ENCODE results near the gene WDFY2. TPM values are rescaled to one million over a fixed set of nuclear protein-coding genes. Genes with fewer than 3 reads are reported as not detected.

Gene WDFY2
- total and polyA plus RNA-seq, 4 donors: 2.5 to 24.4 (median 11.2) TPM

DNA sequence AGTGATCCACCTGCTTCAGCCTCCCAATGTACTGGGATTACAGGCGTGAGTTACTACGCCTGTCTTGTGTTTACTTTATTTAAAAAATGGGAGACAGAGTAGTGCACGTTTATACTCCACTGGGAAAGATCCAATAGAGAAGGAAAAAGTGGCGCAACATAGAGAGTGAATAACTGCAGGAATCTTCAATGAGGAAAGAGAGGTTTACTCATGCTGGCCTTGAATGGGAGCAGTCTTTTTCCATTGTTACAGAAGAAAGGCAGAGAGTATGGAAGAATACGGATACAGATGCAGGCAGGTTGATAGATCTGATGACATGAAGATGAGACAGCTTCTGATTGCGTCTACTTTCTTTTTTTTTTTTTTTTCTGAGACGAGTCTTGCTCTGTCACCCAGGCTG, 4.6 kb upstream of the WDFY2 start:
- H3K27me3 ChIP-seq (ENCODE audit: control insufficient read depth in 1 of 2, insufficient read depth in 2 of 2, low read length in 1 of 2): no peaks in the 10 kb centered on the region
- H3K36me3 ChIP-seq (ENCODE audit: control insufficient read depth in 1 of 2, insufficient read depth in 2 of 2, low read length in 1 of 2): no peaks in the 10 kb centered on the region
- DNase-seq: no peak
- no peak overlapping the region for H3K27ac ChIP-seq (ENCODE audit: low read depth in 1 of 2, low read length in 2 of 2)
- no peak overlapping the region for H3K4me3 ChIP-seq (ENCODE audit: low read length in 2 of 2)
- H3K4me1 ChIP-seq (ENCODE audit: control insufficient read depth in 1 of 2, insufficient read depth in 2 of 2, low read length in 2 of 2): no peaks in the 10 kb centered on the region
- no peak for ATAC-seq (ENCODE audit: low FRiP score)
- intact Hi-C loops (cut with DNase I): loop anchor here (5.0 to 10.0 kb wide), 3 partner anchors 65 to 143 kb away; no protein-coding TSS in a partner anchor
- no peaks in the 10 kb centered on the region for H3K9me3 ChIP-seq (ENCODE audit: control insufficient read depth, low read length)
- WGBS, 2 donors: 85 to 90% methylated on average over 7 of the region's 7 CpGs

DNA sequence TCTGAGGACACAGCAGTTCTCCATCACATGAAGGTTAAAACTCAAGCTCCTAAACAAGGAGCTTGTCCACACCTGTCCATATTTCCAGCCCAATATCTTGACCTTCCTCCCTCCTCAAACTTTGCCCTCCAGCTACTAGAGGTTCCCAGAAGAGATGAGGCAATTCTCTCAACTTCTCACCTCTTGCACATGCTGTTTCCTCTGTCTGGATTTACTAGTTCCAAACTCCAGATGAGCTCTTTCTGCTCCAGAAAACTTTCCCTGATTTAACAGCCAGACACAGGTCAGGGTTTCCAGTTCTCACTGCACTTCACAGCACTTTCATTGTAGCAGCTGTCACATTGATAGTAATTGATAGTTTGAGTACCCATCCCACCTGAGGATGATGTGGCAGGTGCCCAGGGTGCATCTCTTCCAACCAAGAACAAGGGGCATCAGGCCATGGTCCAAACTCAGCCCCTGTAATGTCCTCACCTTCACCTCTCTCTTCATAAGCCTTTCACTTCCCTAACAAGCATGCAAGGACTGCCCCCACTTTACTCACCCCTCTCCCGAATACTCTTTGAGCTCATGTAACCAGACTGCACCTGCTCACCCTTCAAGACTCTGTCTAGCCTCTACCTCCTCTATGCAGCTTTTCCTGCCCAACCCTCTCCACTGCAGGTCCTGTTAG, 3.0 kb upstream of the WDFY2 start:
- Histone ChIP-seq H3K27ac (ENCODE audit: low read depth in 1 of 2, low read length in 2 of 2) (no peak overlapping the region), H3K4me3 (ENCODE audit: low read length in 2 of 2) (no peak overlapping the region), H3K9me3 (ENCODE audit: control insufficient read depth, low read length) (no peaks in the 10 kb centered on the region), H3K27me3 (ENCODE audit: control insufficient read depth in 1 of 2, insufficient read depth in 2 of 2, low read length in 1 of 2) (no peaks in the 10 kb centered on the region), H3K36me3 (ENCODE audit: control insufficient read depth in 1 of 2, insufficient read depth in 2 of 2, low read length in 1 of 2) (no peaks in the 10 kb centered on the region), H3K4me1 (ENCODE audit: control insufficient read depth in 1 of 2, insufficient read depth in 2 of 2, low read length in 2 of 2) (no peaks in the 10 kb centered on the region)
- ATAC-seq (ENCODE audit: low FRiP score) (no peak), DNase-seq (no peak)
- 80 to 94% methylated on average over 1 of the region's 1 CpG for WGBS, 2 donors
- intact Hi-C loops (cut with DNase I): loop anchor here (5.0 to 10.0 kb wide), 3 partner anchors 64 to 141 kb away; no protein-coding TSS in a partner anchor

DNA sequence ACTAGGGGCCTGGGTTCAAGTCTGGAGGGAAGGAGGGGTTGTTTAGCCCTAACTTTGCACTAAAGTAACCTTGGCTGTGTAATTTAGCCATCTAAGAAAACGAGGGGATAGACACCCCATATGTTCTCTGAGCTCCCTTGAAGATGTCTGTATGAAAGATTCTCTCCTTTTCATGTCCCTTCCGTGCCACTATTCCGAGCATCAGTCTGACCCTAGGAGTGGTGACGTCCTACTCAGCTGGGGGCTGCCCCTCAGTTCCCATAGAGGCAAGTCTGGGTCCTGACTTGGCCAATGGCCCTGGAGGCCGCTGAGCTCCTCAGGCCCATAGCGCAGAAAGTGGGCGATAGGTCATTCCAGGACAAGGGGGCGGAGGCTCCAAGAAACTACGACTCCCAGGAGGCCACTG, 790 bp upstream of the WDFY2 start:
- peaks cover 0 to 2% of the 10 kb centered on the region in 2 donors for H3K4me1 ChIP-seq (ENCODE audit: control insufficient read depth in 1 of 2, insufficient read depth in 2 of 2, low read length in 2 of 2)
- no peaks in the 10 kb centered on the region for H3K9me3 ChIP-seq (ENCODE audit: control insufficient read depth, low read length)
- H3K4me3 ChIP-seq (ENCODE audit: low read length in 2 of 2): no peak overlapping the region
- intact Hi-C loops (cut with DNase I): loop anchor here (1.0 to 10.0 kb wide), 4 partner anchors 61 to 139 kb away; partner anchors contain the start of gene INTS6 (in 1 of the 2)
- no peaks in the 10 kb centered on the region for H3K36me3 ChIP-seq (ENCODE audit: control insufficient read depth in 1 of 2, insufficient read depth in 2 of 2, low read length in 1 of 2)
- ATAC-seq (ENCODE audit: low FRiP score) (no peak), DNase-seq (no peak)
- H3K27ac ChIP-seq (ENCODE audit: low read depth in 1 of 2, low read length in 2 of 2): peak overlapping the region; percentile 49 to 76
- H3K27me3 ChIP-seq (ENCODE audit: control insufficient read depth in 1 of 2, insufficient read depth in 2 of 2, low read length in 1 of 2): no peaks in the 10 kb centered on the region
- WGBS, 2 donors: 27 to 28% methylated on average over 9 of the region's 9 CpGs

DNA sequence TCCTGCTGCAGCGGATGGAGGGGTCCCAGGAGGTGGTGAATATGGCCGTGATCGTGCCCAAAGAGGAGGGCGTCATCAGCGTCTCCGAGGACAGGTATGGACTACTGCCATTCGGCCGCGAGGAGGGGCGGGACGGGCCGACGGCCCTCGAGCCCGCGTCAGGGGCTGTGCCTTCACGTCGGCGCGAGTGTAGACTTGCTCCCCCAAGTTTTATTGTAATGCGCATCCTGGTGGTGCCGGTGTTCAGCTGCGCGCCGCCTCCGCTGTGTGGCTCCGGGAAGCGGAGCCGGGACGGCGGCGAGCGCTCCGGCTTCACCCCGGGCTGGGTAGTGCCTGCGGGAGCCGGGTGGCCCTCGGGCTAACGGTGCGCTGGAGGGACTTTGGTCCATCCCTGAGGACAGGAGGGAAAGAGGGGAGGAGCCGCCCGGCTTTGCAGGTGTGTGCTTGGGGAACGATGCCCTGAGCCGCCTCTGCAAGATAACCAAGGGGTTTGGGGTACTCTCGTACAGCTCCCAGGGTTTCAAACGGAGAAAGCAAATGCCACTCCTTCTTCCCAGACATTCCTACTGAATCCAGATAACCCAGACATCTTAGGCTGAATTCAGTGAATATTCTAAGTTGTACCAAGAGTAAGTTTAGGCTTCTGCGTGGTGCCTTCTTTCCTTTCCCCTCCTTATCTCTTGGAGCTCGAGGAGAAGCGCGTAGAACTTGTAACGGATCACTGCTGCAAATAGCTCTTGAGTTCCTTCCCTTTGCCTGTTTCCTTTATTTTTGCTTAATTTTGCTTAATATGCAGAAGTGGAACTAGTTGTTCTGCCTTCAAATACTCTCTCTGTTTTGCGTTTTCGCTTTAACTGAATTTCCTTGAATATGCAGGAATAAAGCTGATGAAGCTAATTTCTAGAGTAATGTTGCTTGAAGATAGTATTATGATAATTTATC, 740 bp downstream of the WDFY2 start:
- ATAC-seq (ENCODE audit: low FRiP score): peak; percentile 57
- Histone ChIP-seq H3K27me3 (ENCODE audit: control insufficient read depth in 1 of 2, insufficient read depth in 2 of 2, low read length in 1 of 2) (no peaks in the 10 kb centered on the region), H3K27ac (ENCODE audit: low read depth in 1 of 2, low read length in 2 of 2) (peak overlapping the region in 1 of 2 donors; percentile 55), H3K36me3 (ENCODE audit: control insufficient read depth in 1 of 2, insufficient read depth in 2 of 2, low read length in 1 of 2) (no peaks in the 10 kb centered on the region), H3K4me3 (ENCODE audit: low read length in 2 of 2) (peak overlapping the region; percentile 38 to 95), H3K9me3 (ENCODE audit: control insufficient read depth, low read length) (no peaks in the 10 kb centered on the region), H3K4me1 (ENCODE audit: control insufficient read depth in 1 of 2, insufficient read depth in 2 of 2, low read length in 2 of 2) (peaks cover 3 to 5% of the 10 kb centered on the region in 2 donors)
- DNase-seq: peak; percentile 76 to 85
- 0 to 1% methylated on average over 52 to 53 of the region's 53 CpGs for WGBS, 2 donors
- intact Hi-C loops (cut with DNase I): loop anchor here (2.0 to 10.0 kb wide), 6 partner anchors 60 to 218 kb away; partner anchors contain the start of gene DHRS12 (in 1 of the 2)

DNA sequence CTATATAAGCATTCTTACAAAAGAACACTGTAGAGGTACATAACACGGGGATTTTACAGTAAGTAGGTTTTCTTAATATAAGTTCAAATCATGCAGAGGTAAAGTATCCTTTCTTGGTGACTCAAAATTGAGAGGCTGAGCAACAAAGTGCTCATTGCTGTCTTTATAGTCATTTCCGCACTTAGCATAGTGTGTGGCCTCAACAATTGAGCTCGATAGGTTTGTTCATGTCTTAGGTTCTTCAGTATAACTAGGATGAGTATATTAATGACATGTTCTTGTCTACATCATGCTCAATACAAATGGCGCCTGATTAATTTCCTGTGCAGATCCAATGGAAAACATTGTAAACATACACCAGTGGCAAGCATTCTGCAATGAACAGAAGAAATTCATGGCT, 1.4 kb downstream of the WDFY2 start:
- Histone ChIP-seq H3K4me1 (ENCODE audit: control insufficient read depth in 1 of 2, insufficient read depth in 2 of 2, low read length in 2 of 2) (peaks cover 3 to 5% of the 10 kb centered on the region in 2 donors), H3K27me3 (ENCODE audit: control insufficient read depth in 1 of 2, insufficient read depth in 2 of 2, low read length in 1 of 2) (no peaks in the 10 kb centered on the region), H3K9me3 (ENCODE audit: control insufficient read depth, low read length) (no peaks in the 10 kb centered on the region), H3K27ac (ENCODE audit: low read depth in 1 of 2, low read length in 2 of 2) (no peak overlapping the region), H3K36me3 (ENCODE audit: control insufficient read depth in 1 of 2, insufficient read depth in 2 of 2, low read length in 1 of 2) (no peaks in the 10 kb centered on the region), H3K4me3 (ENCODE audit: low read length in 2 of 2) (peak overlapping the region; percentile 38 to 95)
- intact Hi-C loops (cut with DNase I): loop anchor here (2.0 to 10.0 kb wide), 4 partner anchors 59 to 217 kb away; partner anchors contain the start of gene DHRS12 (in 1 of the 2)
- no peak for ATAC-seq (ENCODE audit: low FRiP score)
- 16 to 28% methylated on average over 4 of the region's 4 CpGs for WGBS, 2 donors
- no peak for DNase-seq

DNA sequence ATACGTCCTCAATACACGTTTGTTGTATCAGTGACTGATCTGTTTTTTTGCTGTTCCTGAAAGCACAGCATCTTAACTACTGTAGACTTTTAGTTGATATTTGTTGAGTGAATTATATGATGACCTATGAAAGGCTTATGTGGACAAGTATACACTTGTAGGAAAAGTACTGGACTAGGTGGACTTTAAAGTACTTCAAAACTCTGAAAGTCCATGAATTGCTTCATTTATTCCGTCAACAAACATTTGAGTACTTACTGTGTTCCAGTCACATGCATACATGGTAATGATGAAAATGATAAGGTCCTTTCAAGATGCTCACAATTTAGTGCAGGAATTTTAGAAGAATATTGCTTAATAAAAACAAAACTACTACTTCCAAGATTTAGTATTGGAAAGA, 3.1 kb downstream of the WDFY2 start:
- intact Hi-C loops (cut with DNase I): loop anchor here (5.0 to 10.0 kb wide), 2 partner anchors 57 to 215 kb away; partner anchors contain the start of gene DHRS12 (in 1 of the 2)
- Histone ChIP-seq H3K27ac (ENCODE audit: low read depth in 1 of 2, low read length in 2 of 2) (no peak overlapping the region), H3K27me3 (ENCODE audit: control insufficient read depth in 1 of 2, insufficient read depth in 2 of 2, low read length in 1 of 2) (no peaks in the 10 kb centered on the region), H3K36me3 (ENCODE audit: control insufficient read depth in 1 of 2, insufficient read depth in 2 of 2, low read length in 1 of 2) (no peaks in the 10 kb centered on the region), H3K4me1 (ENCODE audit: control insufficient read depth in 1 of 2, insufficient read depth in 2 of 2, low read length in 2 of 2) (peaks cover 5 to 10% of the 10 kb centered on the region in 2 donors), H3K4me3 (ENCODE audit: low read length in 2 of 2) (no peak overlapping the region), H3K9me3 (ENCODE audit: control insufficient read depth, low read length) (no peaks in the 10 kb centered on the region)
- DNase-seq: no peak
- no peak for ATAC-seq (ENCODE audit: low FRiP score)
- 67 to 71% methylated on average over 3 of the region's 3 CpGs for WGBS, 2 donors

DNA sequence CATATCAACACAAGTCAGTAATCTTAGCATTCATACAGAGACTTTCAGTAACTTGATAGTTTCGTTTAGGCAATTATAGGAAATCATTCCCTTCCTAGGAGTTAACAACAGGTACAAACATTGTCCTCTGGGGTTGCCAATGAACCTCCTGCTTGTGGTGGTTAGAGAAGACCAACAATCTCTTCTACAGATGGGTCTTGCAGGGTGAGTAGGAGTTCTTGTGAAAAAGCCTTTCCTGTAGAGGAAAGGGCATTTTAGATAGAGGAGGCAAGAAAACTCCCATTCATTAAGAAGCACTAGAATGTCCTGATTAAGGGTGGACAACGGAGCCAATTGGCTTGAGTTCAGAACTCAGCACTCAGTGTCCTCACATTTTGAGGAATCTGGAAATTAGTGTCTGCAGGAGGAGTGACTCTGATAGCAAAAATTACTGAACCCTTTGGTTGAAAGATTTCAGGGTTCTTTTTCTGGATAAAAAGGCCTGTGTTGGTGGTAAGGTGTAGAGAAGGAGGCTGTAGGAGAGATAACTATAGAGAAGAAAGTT, 4.2 kb downstream of the WDFY2 start:
- H3K27ac ChIP-seq (ENCODE audit: low read depth in 1 of 2, low read length in 2 of 2): no peak overlapping the region
- no peak for DNase-seq
- peaks cover 5 to 10% of the 10 kb centered on the region in 2 donors for H3K4me1 ChIP-seq (ENCODE audit: control insufficient read depth in 1 of 2, insufficient read depth in 2 of 2, low read length in 2 of 2)
- H3K36me3 ChIP-seq (ENCODE audit: control insufficient read depth in 1 of 2, insufficient read depth in 2 of 2, low read length in 1 of 2): no peaks in the 10 kb centered on the region
- no peak overlapping the region for H3K4me3 ChIP-seq (ENCODE audit: low read length in 2 of 2)
- WGBS, 2 donors: 82 to 84% methylated on average over 2 of the region's 2 CpGs
- intact Hi-C loops (cut with DNase I): loop anchor here (5.0 to 10.0 kb wide), 2 partner anchors 56 to 214 kb away; partner anchors contain the start of gene DHRS12 (in 1 of the 2)
- H3K27me3 ChIP-seq (ENCODE audit: control insufficient read depth in 1 of 2, insufficient read depth in 2 of 2, low read length in 1 of 2): no peaks in the 10 kb centered on the region
- no peak for ATAC-seq (ENCODE audit: low FRiP score)
- H3K9me3 ChIP-seq (ENCODE audit: control insufficient read depth, low read length): no peaks in the 10 kb centered on the region

DNA sequence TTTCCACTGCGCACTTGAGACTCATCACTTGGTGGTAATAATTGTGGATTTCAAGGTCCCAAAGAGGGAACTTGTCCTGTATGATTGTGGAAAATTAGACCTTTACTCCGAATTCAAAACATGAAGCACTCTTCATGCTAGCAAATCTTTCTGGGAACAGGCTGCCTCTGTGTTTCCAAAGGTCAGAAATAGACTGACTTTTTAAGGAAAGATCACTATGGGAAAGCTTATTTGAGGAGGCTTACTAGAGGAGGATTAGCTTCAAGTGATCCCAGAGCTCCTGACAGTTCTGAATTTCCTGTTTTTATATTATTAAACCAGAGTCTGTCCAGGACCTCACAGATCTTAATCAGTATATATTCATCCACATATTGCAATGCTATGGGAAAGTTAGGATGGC, 5.5 kb downstream of the WDFY2 start:
- WGBS, 2 donors: 43% methylated on average over 2 of the region's 2 CpGs
- H3K36me3 ChIP-seq (ENCODE audit: control insufficient read depth in 1 of 2, insufficient read depth in 2 of 2, low read length in 1 of 2): no peaks in the 10 kb centered on the region
- H3K9me3 ChIP-seq (ENCODE audit: control insufficient read depth, low read length): no peaks in the 10 kb centered on the region
- H3K27ac ChIP-seq (ENCODE audit: low read depth in 1 of 2, low read length in 2 of 2): no peak overlapping the region
- DNase-seq (no peak), ATAC-seq (ENCODE audit: low FRiP score) (no peak)
- H3K4me1 ChIP-seq (ENCODE audit: control insufficient read depth in 1 of 2, insufficient read depth in 2 of 2, low read length in 2 of 2): peaks cover 6 to 10% of the 10 kb centered on the region in 2 donors
- intact Hi-C loops (cut with DNase I): loop anchor here (5.0 to 10.0 kb wide), 2 partner anchors 55 to 213 kb away; partner anchors contain the start of gene DHRS12 (in 1 of the 2)
- no peak overlapping the region for H3K4me3 ChIP-seq (ENCODE audit: low read length in 2 of 2)
- H3K27me3 ChIP-seq (ENCODE audit: control insufficient read depth in 1 of 2, insufficient read depth in 2 of 2, low read length in 1 of 2): no peaks in the 10 kb centered on the region
